Lower leg skin (tissue), 4 donors: ENCODE data around the gene CDYL2. TPM values are rescaled to one million over a fixed set of nuclear protein-coding genes. Genes with fewer than 3 reads are reported as not detected.

Source experiments
- DNase-seq, 2 donors: peaks; one replicate each; pipeline ENCODE4 v3.0.0-alpha.2; 2019; ENCODE audit warnings: low spot score in 2 of 2
- H3K4me3 ChIP-seq: fragments of 200-600 bp; sonication (generic); 2 replicates; pipeline ENCODE4 v1.5.1; 2017; ENCODE audit warnings: mild to moderate bottlenecking, low read depth; ENCODE audit not compliant: poor library complexity, severe bottlenecking
- CTCF ChIP-seq, 3 donors: fragments of 450-650 bp; IDR thresholded peaks; one replicate each; pipeline ENCODE4 v1.5.1; 2016; ENCODE audit warnings: antibody characterized with exemption in 3 of 3, mild to moderate bottlenecking in 3 of 3, moderate library complexity in 2 of 3
- POLR2A ChIP-seq, 2 donors: fragments of 450-650 bp; IDR thresholded peaks; one replicate each; pipeline ENCODE4 v1.6.1; 2016 to 2017; ENCODE audit warnings: antibody characterized with exemption in 2 of 2, mild to moderate bottlenecking in 1 of 2, moderate library complexity in 1 of 2
- WGBS, 2 donors: methylation state at CpG; one replicate each; pipeline ENCODE4 v1.1.5; 2018; 5-methylcytosine and 5-hydroxymethylcytosine counted together
- intact Hi-C: fragments of 100-400 bp; cut with DNase I; formaldehyde crosslinking; loops from one replicate; pipeline ENCODE4 v1.15.0; 2023; ENCODE audit warnings: low total_unique reads
- total RNA-seq, 4 donors: library from RNA; depleted of rRNA; stranded (reverse); fragments of >200 nt; gene quantifications; one replicate each; pipeline ENCODE4 v1.1.0, GENCODE V29; 2016

CDYL2 gene
- total RNA-seq, 4 donors from 2014 or later: 1.3 to 1.9 (median 1.7) TPM

- intact Hi-C loops: no loop called here
- whole genome bisulfite sequencing, 2 donors: 80 to 84% methylated on average over 5 of the region's 5 CpGs
- TF ChIP-seq CTCF (IDR thresholded peaks at IDR 0.05) (no peak), POLR2A (IDR thresholded peaks at IDR 0.05) (no peak)
- H3K4me3 ChIP-seq: no peak overlapping the region
- DNase-seq: no peak
Measured at GRCh38 chr16:80836202-80836601, 31.8 kb upstream of the CDYL2 start.

DNA sequence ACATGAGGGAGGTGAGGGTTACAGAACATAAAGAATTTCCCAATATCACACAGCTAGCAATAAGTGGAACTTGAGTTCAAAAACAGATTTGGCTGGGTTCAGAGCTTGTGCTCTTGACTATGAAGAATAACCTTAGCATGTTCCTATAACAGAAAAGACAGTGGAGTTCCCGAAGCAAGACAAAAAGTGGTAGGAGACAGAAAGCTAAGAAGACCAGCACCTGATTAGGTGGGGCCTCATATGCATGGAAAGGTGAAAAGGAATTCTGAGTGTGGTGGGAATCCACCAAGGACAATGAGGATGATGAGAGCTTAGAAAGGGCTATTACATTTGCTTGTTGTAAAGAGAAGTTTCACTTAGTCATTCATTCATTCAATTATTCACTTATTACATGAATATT is 26.6 kb upstream of the CDYL2 start:
- TF ChIP-seq POLR2A (IDR thresholded peaks at IDR 0.05): no peak
- TF ChIP-seq CTCF (IDR thresholded peaks at IDR 0.05): no peak
- no peak for DNase-seq
- 87 to 96% methylated on average over 1 of the region's 1 CpG for WGBS, 2 donors
- H3K4me3 ChIP-seq: no peak overlapping the region
- intact Hi-C loops: no loop called here

GRCh38 chr16:80828495-80828894 is 24.1 kb upstream of the CDYL2 start:
- no peak for TF ChIP-seq CTCF (IDR thresholded peaks at IDR 0.05)
- no peak for TF ChIP-seq POLR2A (IDR thresholded peaks at IDR 0.05)
- no peak overlapping the region for H3K4me3 ChIP-seq
- intact Hi-C loops: no loop called here
- 75 to 78% methylated on average over 4 of the region's 4 CpGs for WGBS, 2 donors
- DNase-seq: no peak

GRCh38 chr16:80827007-80827406 is 22.6 kb upstream of the CDYL2 start:
- no peak overlapping the region for H3K4me3 ChIP-seq
- WGBS, 2 donors: 14 to 23% methylated on average over 1 of the region's 1 CpG
- TF ChIP-seq CTCF (IDR thresholded peaks at IDR 0.05) (no peak), POLR2A (IDR thresholded peaks at IDR 0.05) (no peak)
- intact Hi-C loops: no loop called here
- no peak for DNase-seq

- no peak for DNase-seq
- no peak for TF ChIP-seq POLR2A (IDR thresholded peaks at IDR 0.05)
- no peak for TF ChIP-seq CTCF (IDR thresholded peaks at IDR 0.05)
- no peak overlapping the region for H3K4me3 ChIP-seq
- 95 to 100% methylated on average over 1 of the region's 1 CpG for WGBS, 2 donors
- intact Hi-C loops: no loop called here
Measured at GRCh38 chr16:80825365-80825758, 21.0 kb upstream of the CDYL2 start.

DNA sequence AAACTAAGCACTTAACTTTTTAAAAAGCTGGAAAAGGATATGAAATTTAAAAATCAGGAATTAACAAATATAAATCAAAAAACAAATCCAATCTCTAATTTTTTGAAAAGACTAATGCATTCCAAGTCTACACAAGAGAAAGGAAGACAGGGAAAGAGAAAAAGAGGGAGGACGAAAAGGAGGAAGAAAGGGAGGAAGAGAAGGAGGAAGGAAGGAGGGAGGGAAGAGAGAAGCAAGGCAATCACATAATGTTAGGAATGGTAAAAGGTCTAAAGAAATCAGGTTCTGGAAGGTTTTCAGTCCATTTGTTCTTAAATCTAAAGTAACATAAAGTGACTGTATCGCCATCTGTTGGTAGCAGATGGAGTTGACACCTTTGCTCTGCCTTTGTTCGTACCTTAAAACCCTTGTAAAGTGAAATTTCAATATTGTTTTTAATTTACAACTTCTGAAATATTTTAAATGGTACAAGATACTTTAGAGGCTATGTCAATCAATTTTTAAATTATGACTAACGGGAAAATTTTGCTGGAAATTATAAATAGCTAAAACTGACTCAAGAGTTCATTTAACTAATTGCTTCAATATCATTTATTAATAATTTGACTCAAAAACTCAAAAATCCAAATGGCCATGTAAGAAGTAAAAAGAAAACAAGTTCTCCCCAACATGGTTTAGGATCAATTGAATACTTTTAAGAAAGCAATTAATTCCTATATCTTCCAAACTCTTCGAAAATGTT is 20.4 kb upstream of the CDYL2 start:
- H3K4me3 ChIP-seq: no peak overlapping the region
- intact Hi-C loops: no loop called here
- DNase-seq: no peak
- 26 to 27% methylated on average over 5 of the region's 5 CpGs for WGBS, 2 donors
- TF ChIP-seq CTCF (IDR thresholded peaks at IDR 0.05): peak in 1 of 3 donors; percentile 8
- no peak for TF ChIP-seq POLR2A (IDR thresholded peaks at IDR 0.05)
